H9 (cell line): ENCODE results near the gene GPR137. TPM values are rescaled to one million over a fixed set of nuclear protein-coding genes. Genes with fewer than 3 reads are reported as not detected.

ENCODE experiments used
- DNase-seq: peaks from one replicate; pipeline ENCODE4 v3.0.0-alpha.2; 2017
- H2AFZ ChIP-seq: one replicate; pipeline ENCODE4 v1.6.1; 2013; ENCODE audit warnings: mild to moderate bottlenecking, low read length, control low read depth, moderate library complexity
- H2AK5ac ChIP-seq: 2 replicates; pipeline ENCODE4 v1.6.1; 2013; ENCODE audit warnings: low read length, control low read depth, mixed read lengths; ENCODE audit not compliant: insufficient read length
- H2BK120ac ChIP-seq: one replicate; pipeline ENCODE4 v1.6.1; 2013; ENCODE audit warnings: low read depth, mild to moderate bottlenecking, low read length, control low read depth, inconsistent platforms; ENCODE audit not compliant: poor library complexity, severe bottlenecking
- H2BK12ac ChIP-seq: 2 replicates; pipeline ENCODE4 v1.6.1; 2013; ENCODE audit warnings: low read length, control low read depth, mixed read lengths, low read depth; ENCODE audit not compliant: insufficient read length
- H2BK15ac ChIP-seq: 2 replicates; pipeline ENCODE4 v1.6.1; 2013; ENCODE audit warnings: low read depth, low read length, control low read depth
- H2BK20ac ChIP-seq: one replicate; pipeline ENCODE4 v1.6.1; 2013; ENCODE audit warnings: low read depth, mild to moderate bottlenecking, low read length, control low read depth, inconsistent platforms; ENCODE audit not compliant: poor library complexity, severe bottlenecking
- H2BK5ac ChIP-seq: 2 replicates; pipeline ENCODE4 v1.6.1; 2013; ENCODE audit warnings: low read length, control low read depth, mixed read lengths; ENCODE audit not compliant: insufficient read length
- H3K14ac ChIP-seq: 2 replicates; pipeline ENCODE4 v1.6.1; 2013; ENCODE audit warnings: low read length, control low read depth; ENCODE audit not compliant: insufficient read depth
- H3K18ac ChIP-seq: 2 replicates; pipeline ENCODE4 v1.6.1; 2013; ENCODE audit warnings: low read depth, mild to moderate bottlenecking, mixed read lengths, low read length, control low read depth; ENCODE audit not compliant: insufficient read length
- H3K23ac ChIP-seq: 2 replicates; pipeline ENCODE4 v1.6.1; 2013; ENCODE audit warnings: low read length, control low read depth, mixed read lengths, low read depth; ENCODE audit not compliant: insufficient read length
- H3K23me2 ChIP-seq: 2 replicates; pipeline ENCODE4 v1.6.1; 2013; ENCODE audit warnings: low read depth, mild to moderate bottlenecking, mixed read lengths, low read length, control low read depth; ENCODE audit not compliant: insufficient read length, poor library complexity, severe bottlenecking
- H3K27ac ChIP-seq: 2 replicates; pipeline ENCODE4 v1.5.1; 2013; ENCODE audit warnings: low read length, control low read depth, mixed read lengths, low read depth; ENCODE audit not compliant: insufficient read length
- H3K27me3 ChIP-seq: 2 replicates; pipeline ENCODE4 v1.6.1; 2013; ENCODE audit warnings: low read length, control low read depth, inconsistent platforms; ENCODE audit not compliant: insufficient read depth
- H3K4ac ChIP-seq: 2 replicates; pipeline ENCODE4 v1.6.1; 2013; ENCODE audit warnings: low read depth, mild to moderate bottlenecking, control low read depth, inconsistent platforms, low read length, moderate library complexity
- H3K4me1 ChIP-seq: 2 replicates; pipeline ENCODE4 v1.6.1; 2013; ENCODE audit warnings: low read length, control low read depth, inconsistent platforms; ENCODE audit not compliant: insufficient read depth
- H3K4me2 ChIP-seq: 2 replicates; pipeline ENCODE4 v1.6.1; 2013; ENCODE audit warnings: low read length, control low read depth, mixed read lengths; ENCODE audit not compliant: insufficient read length, insufficient read depth
- H3K56ac ChIP-seq: 2 replicates; pipeline ENCODE4 v1.6.1; 2013; ENCODE audit warnings: low read depth, mild to moderate bottlenecking, mixed read lengths, low read length, control low read depth; ENCODE audit not compliant: insufficient read length
- H3K79me1 ChIP-seq: 2 replicates; pipeline ENCODE4 v1.6.1; 2013; ENCODE audit warnings: low read depth, mild to moderate bottlenecking, moderate library complexity, low read length, control low read depth, inconsistent platforms; ENCODE audit not compliant: insufficient read depth, poor library complexity, severe bottlenecking
- H3K79me2 ChIP-seq: 2 replicates; pipeline ENCODE4 v1.6.1; 2013; ENCODE audit warnings: low read length, control low read depth, inconsistent platforms; ENCODE audit not compliant: insufficient read depth
- H3K9ac ChIP-seq: 2 replicates; pipeline ENCODE4 v1.6.1; 2013; ENCODE audit warnings: low read length, control low read depth, mixed read lengths; ENCODE audit not compliant: insufficient read length; ENCODE audit errors: extremely low read depth
- H3K9me3 ChIP-seq: one replicate; pipeline ENCODE4 v1.6.1; 2013; ENCODE audit warnings: low read depth, low read length, inconsistent platforms; ENCODE audit not compliant: control insufficient read depth
- H3T11ph ChIP-seq: one replicate; pipeline ENCODE4 v1.6.1; 2013; ENCODE audit warnings: mild to moderate bottlenecking, low read length, control low read depth, inconsistent platforms
- H4K20me1 ChIP-seq: one replicate; pipeline ENCODE4 v1.6.1; 2013; ENCODE audit not compliant: control insufficient read depth, insufficient read length, insufficient read depth
- H4K5ac ChIP-seq: 2 replicates; pipeline ENCODE4 v1.6.1; 2013; ENCODE audit warnings: low read depth, mild to moderate bottlenecking, mixed read lengths, low read length, control low read depth; ENCODE audit not compliant: insufficient read length
- H4K8ac ChIP-seq: replicated peaks from 2 replicates; pipeline ENCODE4 v1.6.1; 2013; ENCODE audit warnings: low read length, control low read depth, mixed read lengths, low read depth; ENCODE audit not compliant: insufficient read length
- H4K91ac ChIP-seq: 2 replicates; pipeline ENCODE4 v1.6.1; 2013; ENCODE audit warnings: low read depth, mild to moderate bottlenecking, moderate library complexity, mixed read lengths, low read length, control low read depth; ENCODE audit not compliant: insufficient read length
- H3K27ac Mint-ChIP-seq, 3 experiments: 2 replicates in 2 of 3; 3 replicates in 1 of 3; pipeline ENCODE4 v1.8.0; 2020 to 2021; ENCODE audit warnings: mixed read lengths in 3 of 3, mild to moderate bottlenecking in 1 of 3, moderate library complexity in 1 of 3
- H3K27me3 Mint-ChIP-seq: 2 replicates; pipeline ENCODE4 v1.8.0; 2021; ENCODE audit warnings: low read depth, mild to moderate bottlenecking, moderate library complexity, mixed read lengths
- H3K36me3 Mint-ChIP-seq, 3 experiments: 2 replicates in 2 of 3; 3 replicates in 1 of 3; pipeline ENCODE4 v1.8.0; 2020 to 2021; ENCODE audit warnings: low read depth in 3 of 3, mixed read lengths in 3 of 3; ENCODE audit not compliant: insufficient read depth in 1 of 3
- H3K4me1 Mint-ChIP-seq, 2 experiments: 2 replicates each; pipeline ENCODE4 v1.8.0; 2020; ENCODE audit warnings: mixed read lengths in 2 of 2
- H3K4me3 Mint-ChIP-seq, 2 experiments: 2 replicates in 1 of 2; 3 replicates in 1 of 2; pipeline ENCODE4 v1.8.0; 2020 to 2021; ENCODE audit warnings: mild to moderate bottlenecking in 2 of 2, mixed read lengths in 2 of 2, moderate library complexity in 1 of 2
- H3K9me3 Mint-ChIP-seq, 2 experiments: 2 replicates in 1 of 2; 3 replicates in 1 of 2; pipeline ENCODE4 v1.8.0; 2020; ENCODE audit warnings: mild to moderate bottlenecking in 2 of 2, mixed read lengths in 2 of 2, moderate library complexity in 1 of 2
- WGBS: extraction: QIAGEN DNeasy Blood & Tissue Kit; methylation state at CpG from one replicate; pipeline ENCODE4 v1.1.7; 2013; ENCODE audit warnings: missing lambda C conversion rate, low lambda C conversion rate, mixed read lengths; ENCODE audit not compliant: insufficient read length; ENCODE audit errors: extremely low coverage; 5-methylcytosine and 5-hydroxymethylcytosine counted together
- total RNA-seq: library from RNA; stranded (reverse); gene quantifications from 2 replicates; pipeline ENCODE4 v1.2.1, GENCODE V29; 2021
- TF ChIP-seq, protein P1 (sequence below): fragments of 200-600 bp; sonication (generic); conservative IDR thresholded peaks from 3 replicates; pipeline ENCODE4 v1.8.0; 2021; ENCODE audit warnings: antibody characterized with exemption, mild to moderate bottlenecking

GPR137 gene
- total RNA-seq, 1 experiment from 2014 or later, result 39.6 TPM

DNA sequence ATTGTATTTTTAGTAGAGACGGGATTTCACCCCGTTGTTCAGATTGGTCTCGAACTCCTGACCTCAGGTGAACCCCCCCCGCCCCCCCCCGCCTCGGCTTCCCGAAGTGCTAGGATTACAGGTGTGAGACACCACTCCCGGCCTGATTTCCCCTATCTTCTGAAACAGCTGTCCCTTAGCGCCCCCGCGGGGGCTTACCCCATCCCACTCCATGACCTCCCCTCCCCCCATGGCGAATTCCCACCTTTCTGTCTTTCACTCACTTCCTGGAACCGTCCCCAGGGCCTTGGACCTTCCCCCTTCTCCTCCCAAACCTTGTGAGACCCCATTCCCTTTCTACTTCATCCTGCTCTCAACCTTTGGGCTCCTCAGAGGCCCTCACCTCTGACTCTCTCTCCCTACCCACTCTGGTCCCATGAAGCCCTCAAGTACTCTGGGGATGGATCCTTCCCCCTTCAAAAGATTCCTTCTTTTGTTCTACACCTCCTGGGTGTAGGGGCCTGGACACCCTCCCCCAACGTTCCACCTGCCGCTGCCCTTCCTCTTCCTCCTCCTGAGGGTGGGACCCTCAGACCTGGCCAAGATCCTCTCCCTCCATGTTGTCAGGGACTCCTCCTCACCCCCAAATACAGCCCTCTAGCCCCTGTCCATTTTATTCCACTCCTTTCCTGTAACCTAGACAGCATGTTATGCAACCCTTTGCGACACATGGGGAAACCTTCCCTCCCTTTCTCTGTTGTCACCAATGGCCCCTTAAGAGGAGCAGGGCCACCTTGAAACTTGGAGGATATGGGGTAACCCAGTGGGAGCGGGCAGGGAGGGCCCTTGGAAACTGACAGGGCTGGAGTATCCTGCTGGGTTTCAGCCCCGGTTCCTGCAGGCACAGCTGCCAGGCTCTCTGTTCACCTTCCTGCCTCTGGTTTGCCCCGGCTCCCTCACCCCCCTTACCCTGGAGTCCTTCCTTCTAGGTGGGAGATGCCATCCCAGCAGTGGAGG lies 33.4 kb downstream of the GPR137 start:
- no peak overlapping the region for H2BK5ac ChIP-seq
- DNase-seq, result no peak
- H3K27me3 ChIP-seq, result no peaks in the 10 kb centered on the region
- no peaks in the 10 kb centered on the region for H3K79me1 ChIP-seq
- H3K27ac Mint-ChIP-seq, result peak overlapping the region; percentile 59 to 96 (median 59); a peak in 5 of 7 replicates
- no peak overlapping the region for H2BK20ac ChIP-seq
- no peak overlapping the region for H3K27ac ChIP-seq
- H2BK120ac ChIP-seq, result no peak overlapping the region
- H4K5ac ChIP-seq, result no peak overlapping the region
- no peaks in the 10 kb centered on the region for H3K4me1 ChIP-seq
- no peak overlapping the region for H3K4ac ChIP-seq
- H3K9me3 Mint-ChIP-seq, result no peaks in the 10 kb centered on the region
- no peaks in the 10 kb centered on the region for H3K27me3 Mint-ChIP-seq
- no CpG with 5 or more reads among the region's 19 CpGs for WGBS
- H3K23ac ChIP-seq, result no peak overlapping the region
- H3K18ac ChIP-seq, result no peak overlapping the region
- H2AK5ac ChIP-seq, result no peak overlapping the region
- no peak overlapping the region for H2AFZ ChIP-seq
- peaks cover 2% of the 10 kb centered on the region for H4K20me1 ChIP-seq
- no peaks in the 10 kb centered on the region for H3K9me3 ChIP-seq
- no peak overlapping the region for H3K56ac ChIP-seq
- no peak overlapping the region for H2BK12ac ChIP-seq
- no peak overlapping the region for H3T11ph ChIP-seq
- H3K4me3 Mint-ChIP-seq, result peak overlapping the region; percentile 90 to 93
- peaks cover 20 to 27% of the 10 kb centered on the region in 2 experiments for H3K4me1 Mint-ChIP-seq
- TF ChIP-seq, protein P1, sequence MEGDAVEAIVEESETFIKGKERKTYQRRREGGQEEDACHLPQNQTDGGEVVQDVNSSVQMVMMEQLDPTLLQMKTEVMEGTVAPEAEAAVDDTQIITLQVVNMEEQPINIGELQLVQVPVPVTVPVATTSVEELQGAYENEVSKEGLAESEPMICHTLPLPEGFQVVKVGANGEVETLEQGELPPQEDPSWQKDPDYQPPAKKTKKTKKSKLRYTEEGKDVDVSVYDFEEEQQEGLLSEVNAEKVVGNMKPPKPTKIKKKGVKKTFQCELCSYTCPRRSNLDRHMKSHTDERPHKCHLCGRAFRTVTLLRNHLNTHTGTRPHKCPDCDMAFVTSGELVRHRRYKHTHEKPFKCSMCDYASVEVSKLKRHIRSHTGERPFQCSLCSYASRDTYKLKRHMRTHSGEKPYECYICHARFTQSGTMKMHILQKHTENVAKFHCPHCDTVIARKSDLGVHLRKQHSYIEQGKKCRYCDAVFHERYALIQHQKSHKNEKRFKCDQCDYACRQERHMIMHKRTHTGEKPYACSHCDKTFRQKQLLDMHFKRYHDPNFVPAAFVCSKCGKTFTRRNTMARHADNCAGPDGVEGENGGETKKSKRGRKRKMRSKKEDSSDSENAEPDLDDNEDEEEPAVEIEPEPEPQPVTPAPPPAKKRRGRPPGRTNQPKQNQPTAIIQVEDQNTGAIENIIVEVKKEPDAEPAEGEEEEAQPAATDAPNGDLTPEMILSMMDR, result no peak
- peaks cover 25 to 44% (median 43%) of the 10 kb centered on the region in 3 experiments; a peak in 6 of 7 replicates for H3K36me3 Mint-ChIP-seq
- no peak overlapping the region for H4K8ac ChIP-seq
- H4K91ac ChIP-seq, result no peak overlapping the region
- peak overlapping the region; percentile 10; the same call in 1 of the 2 replicates for H3K14ac ChIP-seq
- no peak overlapping the region for H3K9ac ChIP-seq
- H2BK15ac ChIP-seq, result no peak overlapping the region
- no peaks in the 10 kb centered on the region for H3K79me2 ChIP-seq
- H3K4me2 ChIP-seq, result peak overlapping the region; percentile 65
- peaks cover 3% of the 10 kb centered on the region for H3K23me2 ChIP-seq
